ENCODE data around the gene SMIM41. TPM values are rescaled to one million over a fixed set of nuclear protein-coding genes. Genes with fewer than 3 reads are reported as not detected.

The SMIM41 gene
- total RNA-seq, 2 experiments from 2014 or later = not detected

DNA sequence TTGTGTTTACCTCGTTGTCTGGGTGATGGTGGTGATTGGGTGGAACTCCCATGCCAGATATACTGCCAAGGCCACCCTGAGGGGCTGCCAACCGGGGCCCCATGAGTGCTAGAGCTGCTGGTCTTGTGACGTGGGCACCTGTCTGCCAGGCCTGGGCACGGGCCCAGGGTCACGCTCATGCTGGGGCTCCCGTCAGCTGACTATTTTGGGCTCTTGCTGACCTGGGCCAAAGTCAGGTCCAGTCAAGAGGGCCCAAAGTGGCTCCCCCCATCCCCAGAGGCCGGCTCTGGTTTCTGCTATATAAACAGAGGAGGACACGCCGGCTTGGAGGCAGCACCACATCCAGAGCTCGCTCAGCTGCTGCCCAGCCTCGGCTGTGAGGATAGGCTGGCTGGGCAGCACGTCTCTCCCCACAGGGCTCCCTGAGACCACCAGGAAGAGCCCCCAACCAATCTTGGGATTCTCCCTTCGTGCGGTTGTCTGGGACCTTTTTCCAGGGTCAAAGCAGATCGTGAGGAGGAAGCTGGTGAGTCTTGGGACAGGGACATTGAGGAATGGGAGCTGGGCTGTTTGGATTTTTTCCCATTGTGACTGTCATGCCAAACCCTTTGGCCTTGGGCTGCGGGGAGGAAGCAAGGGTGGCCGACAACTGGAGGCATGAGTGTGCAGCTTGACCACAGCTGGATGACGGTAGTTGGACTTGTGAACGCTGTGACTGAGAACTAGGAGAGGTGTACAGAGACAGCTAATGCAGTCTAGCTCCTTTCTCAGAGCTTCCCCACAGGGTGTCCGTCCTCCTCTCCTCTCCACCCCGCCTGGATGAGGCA is 35.9 kb upstream of the SMIM41 start:
- peak overlapping the region; percentile 84 for H3K4me2 ChIP-seq (ENCODE audit: low read length)
- intact Hi-C loops (cut with micrococcal nuclease; ENCODE audit: unreplicated experiment) = no loop called here
- H3K9me2 ChIP-seq (ENCODE audit: insufficient read depth, low read length) = no peaks in the 10 kb centered on the region
- no peak overlapping the region for H3K27ac ChIP-seq (ENCODE audit: low read depth, low read length, poor library complexity, severe bottlenecking)
- no peak for DNase-seq (ENCODE audit: low spot score)
- TF ChIP-seq CTCF (conservative IDR thresholded peaks at IDR 0.05; ENCODE audit: low read length) (no peak), EZH2phosphoT487 (IDR thresholded peaks at IDR 0.05; ENCODE audit: borderline replicate concordance, low read depth, low read length) (no peak)
- H3K4me1 ChIP-seq (ENCODE audit: insufficient read depth, low read length, poor library complexity, severe bottlenecking) = peaks cover 55% of the 10 kb centered on the region
- CTCF ChIA-PET (ENCODE audit: unreplicated experiment) = interaction anchor here (1.8 kb wide), 1 partner anchor 18 kb away, joined by 4 read pairs; no protein-coding TSS in a partner anchor
- BruUV-seq (replicated peaks) = no TSS peak
- peaks cover 20% of the 10 kb centered on the region; the same call in 1 of the 2 replicates for H3K79me2 ChIP-seq (ENCODE audit: insufficient read depth, low read depth, low read length)
- POLR2A ChIA-PET = no interaction called here
- H3K4me3 ChIP-seq (ENCODE audit: low read depth, low read length, poor library complexity, severe bottlenecking) = no peak overlapping the region
- H3K9me3 ChIP-seq (ENCODE audit: low read length) = no peaks in the 10 kb centered on the region
- H3K36me3 ChIP-seq (ENCODE audit: insufficient read depth, low read length) = peaks cover 30% of the 10 kb centered on the region; the same call in 1 of the 2 replicates
- H4K20me1 ChIP-seq (ENCODE audit: insufficient read depth, low read length) = no peaks in the 10 kb centered on the region
- no peak overlapping the region for H2AFZ ChIP-seq (ENCODE audit: low read length)

- ChIA-PET CTCF (ENCODE audit: unreplicated experiment) (interaction anchor here (1.8 kb wide), 1 partner anchor 19 kb away, joined by 4 read pairs; no protein-coding TSS in a partner anchor), POLR2A (interaction anchor here (1.0 to 1.7 kb wide), 2 partner anchors 11 to 32 kb away, joined by 3 to 5 read pairs; no protein-coding TSS in a partner anchor)
- BruUV-seq (replicated peaks) = no TSS peak
- TF ChIP-seq EZH2phosphoT487 (IDR thresholded peaks at IDR 0.05; ENCODE audit: borderline replicate concordance, low read depth, low read length) (no peak), CTCF (conservative IDR thresholded peaks at IDR 0.05; ENCODE audit: low read length) (no peak)
- Histone ChIP-seq H3K9me2 (ENCODE audit: insufficient read depth, low read length) (no peaks in the 10 kb centered on the region), H3K27ac (ENCODE audit: low read depth, low read length, poor library complexity, severe bottlenecking) (no peak overlapping the region), H3K4me2 (ENCODE audit: low read length) (no peak overlapping the region), H3K9me3 (ENCODE audit: low read length) (no peaks in the 10 kb centered on the region), H3K79me2 (ENCODE audit: insufficient read depth, low read depth, low read length) (peaks cover 11% of the 10 kb centered on the region; the same call in 1 of the 2 replicates), H2AFZ (ENCODE audit: low read length) (no peak overlapping the region), H3K4me1 (ENCODE audit: insufficient read depth, low read length, poor library complexity, severe bottlenecking) (peaks cover 46% of the 10 kb centered on the region), H3K4me3 (ENCODE audit: low read depth, low read length, poor library complexity, severe bottlenecking) (no peak overlapping the region), H3K36me3 (ENCODE audit: insufficient read depth, low read length) (peaks cover 35% of the 10 kb centered on the region; the same call in 1 of the 2 replicates), H4K20me1 (ENCODE audit: insufficient read depth, low read length) (no peaks in the 10 kb centered on the region)
- no peak for DNase-seq (ENCODE audit: low spot score)
- intact Hi-C loops (cut with micrococcal nuclease; ENCODE audit: unreplicated experiment) = no loop called here
Measured at GRCh38 chr12:52044292-52044983, 35.1 kb upstream of the SMIM41 start.
